Measurements from ENCODE around the gene EXOSC1. TPM values are rescaled to one million over a fixed set of nuclear protein-coding genes. Genes with fewer than 3 reads are reported as not detected.

Gene EXOSC1
- total RNA-seq, 1 donor from 2014 or later: 11.3 TPM

DNA sequence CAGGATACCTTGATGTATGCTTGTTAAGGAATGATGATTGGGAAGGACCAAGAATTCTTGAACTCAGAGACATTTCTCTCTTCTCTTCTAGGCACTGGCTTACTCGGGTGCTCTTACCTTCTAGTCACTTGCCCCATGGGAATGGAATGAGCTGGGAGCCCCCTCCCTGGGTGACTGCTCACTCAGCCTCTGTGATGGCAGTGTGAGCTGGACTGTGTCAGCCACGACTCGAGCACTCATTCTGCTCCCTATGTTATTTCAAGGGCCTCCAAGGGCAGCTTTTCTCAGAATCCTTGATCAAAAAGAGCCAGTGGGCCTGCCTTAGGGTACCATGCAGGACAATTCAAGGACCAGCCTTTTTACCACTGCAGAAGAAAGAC lies 10.9 kb upstream of the EXOSC1 start:
- H3K27ac ChIP-seq: no peak overlapping the region
- peaks cover 69 to 80% of the 10 kb centered on the region in 2 donors for H3K36me3 ChIP-seq
- no peaks in the 10 kb centered on the region for H3K9me3 ChIP-seq
- DNase-seq (ENCODE audit: low spot score in 2 of 2): no peak
- intact Hi-C loops (cut with DNase I): no loop called here
- no peak overlapping the region for H3K4me3 ChIP-seq
- H3K27me3 ChIP-seq: no peaks in the 10 kb centered on the region
- H3K4me1 ChIP-seq: peaks cover 0 to 12% of the 10 kb centered on the region in 2 donors
- TF ChIP-seq, protein P1, sequence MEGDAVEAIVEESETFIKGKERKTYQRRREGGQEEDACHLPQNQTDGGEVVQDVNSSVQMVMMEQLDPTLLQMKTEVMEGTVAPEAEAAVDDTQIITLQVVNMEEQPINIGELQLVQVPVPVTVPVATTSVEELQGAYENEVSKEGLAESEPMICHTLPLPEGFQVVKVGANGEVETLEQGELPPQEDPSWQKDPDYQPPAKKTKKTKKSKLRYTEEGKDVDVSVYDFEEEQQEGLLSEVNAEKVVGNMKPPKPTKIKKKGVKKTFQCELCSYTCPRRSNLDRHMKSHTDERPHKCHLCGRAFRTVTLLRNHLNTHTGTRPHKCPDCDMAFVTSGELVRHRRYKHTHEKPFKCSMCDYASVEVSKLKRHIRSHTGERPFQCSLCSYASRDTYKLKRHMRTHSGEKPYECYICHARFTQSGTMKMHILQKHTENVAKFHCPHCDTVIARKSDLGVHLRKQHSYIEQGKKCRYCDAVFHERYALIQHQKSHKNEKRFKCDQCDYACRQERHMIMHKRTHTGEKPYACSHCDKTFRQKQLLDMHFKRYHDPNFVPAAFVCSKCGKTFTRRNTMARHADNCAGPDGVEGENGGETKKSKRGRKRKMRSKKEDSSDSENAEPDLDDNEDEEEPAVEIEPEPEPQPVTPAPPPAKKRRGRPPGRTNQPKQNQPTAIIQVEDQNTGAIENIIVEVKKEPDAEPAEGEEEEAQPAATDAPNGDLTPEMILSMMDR (IDR thresholded peaks at IDR 0.05): no peak

DNA sequence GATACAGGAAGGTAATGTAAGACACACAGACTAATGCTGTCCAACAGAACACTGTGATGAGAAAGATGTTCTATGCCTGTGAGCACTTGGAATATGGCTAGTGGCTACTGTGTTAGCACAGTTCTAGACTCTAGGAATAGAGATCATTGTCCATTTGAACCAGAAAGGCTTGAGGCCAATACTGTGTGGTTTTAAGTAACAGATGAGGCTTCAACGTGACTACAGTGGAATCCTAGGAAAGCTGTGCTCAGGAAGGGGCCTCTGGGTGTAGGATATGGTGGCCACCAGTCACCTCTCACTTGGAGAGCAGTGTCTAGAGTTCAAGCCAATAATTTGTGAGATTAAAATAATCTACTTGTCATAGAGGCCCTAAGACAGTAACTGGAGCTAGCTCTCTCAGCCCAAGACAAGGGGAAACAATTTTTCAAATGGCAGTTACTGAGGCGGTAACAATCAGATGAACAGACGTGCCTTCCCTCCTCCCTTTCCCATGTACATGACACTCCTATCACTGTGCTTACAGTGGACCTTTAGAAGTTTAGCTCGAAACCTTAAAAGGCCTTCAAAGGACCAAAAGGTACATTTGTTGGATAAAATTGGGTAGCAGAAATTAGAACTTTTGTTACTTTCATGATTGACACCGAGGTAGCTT lies 10.4 kb upstream of the EXOSC1 start:
- TF ChIP-seq, protein P1 (IDR thresholded peaks at IDR 0.05): no peak
- intact Hi-C loops (cut with DNase I): no loop called here
- H3K9me3 ChIP-seq: no peaks in the 10 kb centered on the region
- peaks cover 0 to 12% of the 10 kb centered on the region in 2 donors for H3K4me1 ChIP-seq
- peaks cover 64 to 77% of the 10 kb centered on the region in 2 donors for H3K36me3 ChIP-seq
- H3K27ac ChIP-seq: peak overlapping the region in 1 of 2 donors; percentile 18
- H3K4me3 ChIP-seq: no peak overlapping the region
- no peaks in the 10 kb centered on the region for H3K27me3 ChIP-seq
- no peak for DNase-seq (ENCODE audit: low spot score in 2 of 2)

DNA sequence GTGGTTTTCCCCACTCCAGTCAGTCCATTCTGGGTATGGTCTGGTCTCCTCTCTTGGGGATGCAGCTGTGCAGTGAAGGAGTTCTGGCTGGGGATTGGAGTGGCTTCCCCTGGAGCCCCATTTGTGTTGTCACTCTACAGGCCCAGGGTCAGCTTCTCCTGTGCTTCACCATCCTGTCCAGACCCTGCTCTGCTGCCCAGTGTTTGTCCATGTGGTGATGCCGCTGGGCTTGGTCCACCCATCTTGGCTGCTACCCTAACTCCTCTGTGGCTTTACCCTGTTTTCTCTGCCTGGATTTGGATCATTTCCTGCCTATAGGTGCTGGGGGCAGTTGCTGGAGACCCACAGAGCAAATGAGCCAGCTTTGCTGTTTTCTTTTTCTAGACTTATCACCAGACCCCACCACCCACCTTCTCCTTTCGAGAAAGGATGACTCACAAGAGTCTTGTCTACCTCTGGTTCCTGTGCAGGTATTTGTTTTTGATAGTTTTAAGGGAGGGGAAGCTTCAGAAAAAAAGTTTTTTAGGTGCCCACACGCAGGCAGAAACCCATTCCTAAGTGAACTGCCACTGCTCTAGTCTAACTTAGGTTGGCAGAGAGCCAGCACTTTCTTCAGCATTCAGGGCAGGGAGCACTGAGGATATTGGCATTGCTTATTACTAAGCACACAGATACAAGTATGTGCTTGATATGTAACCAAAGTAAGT lies 8.7 kb upstream of the EXOSC1 start:
- H3K9me3 ChIP-seq: no peaks in the 10 kb centered on the region
- H3K4me3 ChIP-seq: no peak overlapping the region
- H3K27me3 ChIP-seq: no peaks in the 10 kb centered on the region
- intact Hi-C loops (cut with DNase I): no loop called here
- H3K27ac ChIP-seq: peak overlapping the region; percentile 9 to 41
- TF ChIP-seq, protein P1 (IDR thresholded peaks at IDR 0.05): no peak
- peaks cover 47 to 60% of the 10 kb centered on the region in 2 donors for H3K36me3 ChIP-seq
- peaks cover 0 to 14% of the 10 kb centered on the region in 2 donors for H3K4me1 ChIP-seq
- no peak for DNase-seq (ENCODE audit: low spot score in 2 of 2)

DNA sequence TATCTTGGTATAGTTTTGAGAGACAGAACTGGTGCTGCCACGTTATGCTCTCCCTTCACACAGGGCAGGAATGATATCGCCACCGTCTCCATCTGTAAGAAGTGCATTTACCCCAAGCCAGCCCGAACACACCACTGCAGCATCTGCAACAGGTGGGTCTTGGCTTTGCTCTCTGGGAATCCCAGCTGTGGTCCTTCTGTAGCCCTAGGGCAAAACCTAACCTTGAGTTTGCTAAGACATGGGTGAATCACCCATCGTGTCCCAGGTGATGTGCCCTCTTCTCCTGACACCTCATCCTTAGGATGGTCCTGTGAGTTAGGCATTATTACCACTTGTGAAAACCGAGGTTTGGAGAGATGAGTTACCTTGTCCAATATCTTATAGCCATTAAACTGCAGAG lies 6.5 kb upstream of the EXOSC1 start:
- intact Hi-C loops (cut with DNase I): no loop called here
- Histone ChIP-seq H3K36me3 (peaks cover 28 to 40% of the 10 kb centered on the region in 2 donors), H3K4me1 (peaks cover 0 to 25% of the 10 kb centered on the region in 2 donors), H3K27ac (no peak overlapping the region), H3K4me3 (no peak overlapping the region), H3K27me3 (no peaks in the 10 kb centered on the region), H3K9me3 (no peaks in the 10 kb centered on the region)
- DNase-seq (ENCODE audit: low spot score in 2 of 2): no peak
- TF ChIP-seq, protein P1 (IDR thresholded peaks at IDR 0.05): no peak

DNA sequence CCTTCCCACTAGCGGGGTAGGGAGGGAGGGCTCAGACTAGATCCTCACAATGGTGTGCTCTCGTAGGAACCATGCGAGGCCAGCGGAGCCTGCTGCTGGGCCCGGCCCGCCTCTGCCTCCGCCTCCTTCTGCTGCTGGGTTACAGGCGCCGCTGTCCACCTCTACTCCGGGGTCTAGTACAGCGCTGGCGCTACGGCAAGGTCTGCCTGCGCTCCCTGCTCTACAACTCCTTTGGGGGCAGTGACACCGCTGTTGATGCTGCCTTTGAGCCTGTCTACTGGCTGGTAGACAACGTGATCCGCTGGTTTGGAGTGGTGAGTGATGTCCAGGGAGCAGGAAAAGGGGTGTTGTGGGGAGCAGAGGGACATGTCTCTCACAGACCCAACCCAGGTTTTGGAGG lies 5.8 kb upstream of the EXOSC1 start:
- no peak for DNase-seq (ENCODE audit: low spot score in 2 of 2)
- no peaks in the 10 kb centered on the region for H3K9me3 ChIP-seq
- H3K4me1 ChIP-seq: peaks cover 3 to 32% of the 10 kb centered on the region in 2 donors
- intact Hi-C loops (cut with DNase I): no loop called here
- no peak overlapping the region for H3K4me3 ChIP-seq
- H3K27ac ChIP-seq: no peak overlapping the region
- peaks cover 24 to 34% of the 10 kb centered on the region in 2 donors for H3K36me3 ChIP-seq
- H3K27me3 ChIP-seq: no peaks in the 10 kb centered on the region
- TF ChIP-seq, protein P1 (IDR thresholded peaks at IDR 0.05): no peak
